Neural progenitor cell (in vitro differentiated cells): ENCODE measurements around the gene KCNJ16. TPM values are rescaled to one million over a fixed set of nuclear protein-coding genes. Genes with fewer than 3 reads are reported as not detected.

Source experiments
- DNase-seq: peaks from one replicate; pipeline ENCODE4 v3.0.0-alpha.2; 2016; ENCODE audit warnings: low spot score
- H2AFZ ChIP-seq: fragments of 200-600 bp; sonication (generic); replicated peaks from 2 replicates; pipeline ENCODE4 v1.6.1; 2016; ENCODE audit warnings: antibody characterized with exemption
- H3F3A ChIP-seq: fragments of 200-600 bp; sonication (generic); 2 replicates; pipeline ENCODE4 v1.6.1; 2016; ENCODE audit warnings: antibody characterized with exemption, low read depth
- H3K27ac ChIP-seq: fragments of 200-600 bp; sonication (generic); 2 replicates; pipeline ENCODE4 v1.5.1; 2016; ENCODE audit warnings: mild to moderate bottlenecking
- H3K27me3 ChIP-seq: fragments of 200-600 bp; sonication (generic); 2 replicates; pipeline ENCODE4 v1.6.1; 2016; ENCODE audit warnings: mild to moderate bottlenecking, moderate library complexity
- H3K36me3 ChIP-seq: fragments of 200-600 bp; sonication (generic); 2 replicates; pipeline ENCODE4 v1.5.1; 2016
- H3K4me1 ChIP-seq: fragments of 200-600 bp; sonication (generic); 2 replicates; pipeline ENCODE4 v1.6.1; 2016; ENCODE audit warnings: mixed run types
- H3K4me2 ChIP-seq: fragments of 200-600 bp; sonication (generic); 2 replicates; pipeline ENCODE4 v1.6.1; 2016
- H3K4me3 ChIP-seq: fragments of 200-600 bp; sonication (generic); 2 replicates; pipeline ENCODE4 v1.5.1; 2016
- H3K79me2 ChIP-seq: fragments of 200-600 bp; sonication (generic); 2 replicates; pipeline ENCODE4 v1.6.1; 2016; ENCODE audit warnings: low read depth
- H3K9ac ChIP-seq: fragments of 200-600 bp; sonication (generic); 2 replicates; pipeline ENCODE4 v1.6.1; 2016
- H3K9me3 ChIP-seq: fragments of 200-600 bp; sonication (generic); 2 replicates; pipeline ENCODE4 v1.5.1; 2016; ENCODE audit warnings: low read depth
- H4K20me1 ChIP-seq: fragments of 200-600 bp; sonication (generic); 2 replicates; pipeline ENCODE4 v1.6.1; 2016; ENCODE audit warnings: low read depth
- H3K27ac Mint-ChIP-seq: 3 replicates; pipeline ENCODE4 v1.8.0; 2021; ENCODE audit warnings: mixed read lengths
- H3K27me3 Mint-ChIP-seq: 2 replicates; pipeline ENCODE4 v1.8.0; 2022; ENCODE audit warnings: low read depth, mild to moderate bottlenecking, inconsistent platforms, moderate library complexity, mixed read lengths; ENCODE audit not compliant: insufficient read depth
- H3K36me3 Mint-ChIP-seq: 3 replicates; pipeline ENCODE4 v1.8.0; 2021; ENCODE audit warnings: mixed read lengths
- H3K4me1 Mint-ChIP-seq: 3 replicates; pipeline ENCODE4 v1.8.0; 2021; ENCODE audit warnings: mixed read lengths
- H3K4me3 Mint-ChIP-seq: 3 replicates; pipeline ENCODE4 v1.8.0; 2021; ENCODE audit warnings: mild to moderate bottlenecking, moderate library complexity, mixed read lengths
- H3K9me3 Mint-ChIP-seq: 3 replicates; pipeline ENCODE4 v1.8.0; 2020; ENCODE audit warnings: mixed read lengths
- CTCF ChIP-seq: fragments of 200-600 bp; sonication (generic); IDR thresholded peaks from 2 replicates; pipeline ENCODE4 v1.5.1; 2017; ENCODE audit warnings: antibody characterized with exemption, mild to moderate bottlenecking
- EZH2 ChIP-seq: fragments of 200-600 bp; sonication (generic); IDR thresholded peaks from 2 replicates; pipeline ENCODE4 v1.6.1; 2017; ENCODE audit warnings: antibody characterized with exemption, mild to moderate bottlenecking, moderate library complexity
- EZH2phosphoT487 ChIP-seq: fragments of 200-600 bp; sonication (generic); IDR thresholded peaks from 2 replicates; pipeline ENCODE4 v1.6.1; 2017; ENCODE audit warnings: antibody characterized with exemption
- total RNA-seq: library from RNA; depleted of rRNA; stranded (reverse); fragments of >200 nt; gene quantifications from 2 replicates; pipeline ENCODE4 v1.2.3, GENCODE V29; 2015; ENCODE audit warnings: low replicate concordance

KCNJ16 gene
- total RNA-seq, 1 donor from 2014 or later: not detected

DNA sequence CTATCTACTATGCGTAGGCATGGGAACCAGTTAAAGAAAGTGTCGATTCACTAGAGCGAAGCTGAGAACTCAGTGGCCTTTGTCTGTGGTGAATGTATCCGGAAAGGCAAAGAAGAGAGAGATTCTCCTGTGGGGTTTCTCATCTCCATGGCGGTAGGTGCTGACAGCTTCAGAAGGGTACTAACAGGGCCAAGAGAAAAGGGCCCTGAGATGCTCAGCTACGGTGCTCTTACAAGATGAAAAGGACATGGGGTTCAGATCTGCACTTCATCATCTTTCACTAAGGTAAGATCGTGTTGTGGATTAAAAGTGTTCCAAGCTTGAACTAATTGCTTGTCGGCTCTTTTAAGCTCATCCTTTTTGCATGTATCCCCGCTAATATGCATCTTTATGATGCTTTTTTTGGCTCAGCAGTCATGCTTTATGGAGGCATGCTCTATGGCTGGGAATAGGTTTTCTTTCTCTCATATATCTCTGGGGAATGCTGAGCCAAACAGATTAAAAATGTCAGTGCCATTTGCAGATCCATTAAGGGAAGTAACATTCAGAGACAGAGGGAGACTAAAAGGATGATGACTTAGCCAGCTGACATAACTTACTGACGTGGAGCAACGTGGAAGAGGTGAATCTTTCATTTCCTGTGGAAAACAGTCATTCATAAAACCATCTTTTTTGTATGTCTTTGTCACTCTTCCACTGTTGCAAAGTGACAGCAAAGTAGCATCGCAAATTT is 29.9 kb downstream of the KCNJ16 start:
- Histone ChIP-seq H3K9ac (no peak overlapping the region), H3K4me3 (no peak overlapping the region), H3F3A (no peaks in the 10 kb centered on the region), H3K4me2 (no peak overlapping the region), H3K27me3 (no peaks in the 10 kb centered on the region), H3K4me1 (no peaks in the 10 kb centered on the region), H3K79me2 (no peaks in the 10 kb centered on the region), H3K9me3 (no peaks in the 10 kb centered on the region), H2AFZ (no peak overlapping the region), H3K27ac (no peak overlapping the region), H4K20me1 (no peaks in the 10 kb centered on the region), H3K36me3 (no peaks in the 10 kb centered on the region)
- no peak overlapping the region for H3K27ac Mint-ChIP-seq
- peaks cover 4% of the 10 kb centered on the region for H3K9me3 Mint-ChIP-seq
- no peak for DNase-seq
- H3K36me3 Mint-ChIP-seq: no peaks in the 10 kb centered on the region
- TF ChIP-seq CTCF (no peak), EZH2phosphoT487 (no peak), EZH2 (no peak)
- H3K4me3 Mint-ChIP-seq: no peak overlapping the region
- H3K27me3 Mint-ChIP-seq: peaks cover 4% of the 10 kb centered on the region
- H3K4me1 Mint-ChIP-seq: peaks cover 12% of the 10 kb centered on the region

DNA sequence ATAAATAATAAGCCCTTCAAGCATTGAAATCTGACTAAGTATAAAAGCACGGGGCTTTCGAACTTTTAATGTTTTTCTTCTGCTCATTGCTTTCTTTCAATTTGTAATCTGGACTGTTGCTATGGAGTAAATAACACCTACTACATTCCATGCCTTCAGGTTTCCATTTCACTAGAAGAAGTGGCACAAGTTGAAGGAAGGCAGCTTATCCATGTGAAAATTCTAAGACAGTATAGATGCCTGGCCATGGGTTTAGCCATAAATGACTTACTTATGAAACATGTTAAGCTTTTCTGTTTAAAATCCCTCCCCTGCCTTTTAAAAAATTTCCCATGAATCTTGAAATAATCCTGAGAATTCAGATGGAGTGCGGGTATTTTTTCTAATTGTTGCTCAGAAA is 30.6 kb downstream of the KCNJ16 start:
- no peak overlapping the region for H3K4me2 ChIP-seq
- TF ChIP-seq EZH2phosphoT487: no peak
- no peak for TF ChIP-seq CTCF
- TF ChIP-seq EZH2: no peak
- H2AFZ ChIP-seq: no peak overlapping the region
- H3K9ac ChIP-seq: no peak overlapping the region
- H3K9me3 ChIP-seq: no peaks in the 10 kb centered on the region
- no peaks in the 10 kb centered on the region for H3K36me3 ChIP-seq
- no peak overlapping the region for H3K27ac ChIP-seq
- Mint-ChIP-seq H3K4me1 (peaks cover 19% of the 10 kb centered on the region), H3K27me3 (peaks cover 6% of the 10 kb centered on the region), H3K4me3 (no peak overlapping the region), H3K36me3 (no peaks in the 10 kb centered on the region), H3K9me3 (peaks cover 4% of the 10 kb centered on the region), H3K27ac (no peak overlapping the region)
- H3K4me1 ChIP-seq: no peaks in the 10 kb centered on the region
- H3K79me2 ChIP-seq: no peaks in the 10 kb centered on the region
- no peaks in the 10 kb centered on the region for H3F3A ChIP-seq
- no peaks in the 10 kb centered on the region for H4K20me1 ChIP-seq
- no peak for DNase-seq
- no peak overlapping the region for H3K4me3 ChIP-seq
- H3K27me3 ChIP-seq: no peaks in the 10 kb centered on the region

GRCh38 chr17:70106551-70106950 is 31.5 kb downstream of the KCNJ16 start:
- Histone ChIP-seq H3K9me3 (no peaks in the 10 kb centered on the region), H3F3A (no peaks in the 10 kb centered on the region), H3K27me3 (no peaks in the 10 kb centered on the region), H3K4me2 (no peak overlapping the region), H2AFZ (no peak overlapping the region), H3K9ac (no peak overlapping the region), H3K4me1 (no peaks in the 10 kb centered on the region), H3K36me3 (no peaks in the 10 kb centered on the region), H3K79me2 (no peaks in the 10 kb centered on the region), H3K27ac (no peak overlapping the region), H3K4me3 (no peak overlapping the region), H4K20me1 (no peaks in the 10 kb centered on the region)
- Mint-ChIP-seq H3K27ac (no peak overlapping the region), H3K9me3 (peaks cover 6% of the 10 kb centered on the region), H3K27me3 (peaks cover 6% of the 10 kb centered on the region), H3K4me3 (no peak overlapping the region), H3K36me3 (no peaks in the 10 kb centered on the region), H3K4me1 (peaks cover 21% of the 10 kb centered on the region)
- no peak for DNase-seq
- TF ChIP-seq EZH2 (no peak), EZH2phosphoT487 (no peak), CTCF (no peak)
